ENCODE data around the gene DCAF11.

The DCAF11 gene

GRCh38 chr14:24071836-24072430 is 42.6 kb upstream of the DCAF11 start:
- Histone ChIP-seq H3K4me1 (ENCODE audit: insufficient read depth, low read length) (peaks cover 3% of the 10 kb centered on the region), H3K36me3 (ENCODE audit: insufficient read depth, low read length) (no peaks in the 10 kb centered on the region), H3K4me3 (ENCODE audit: low read depth in 1 of 2, low read length in 2 of 2) (no peak overlapping the region), H3K9me3 (ENCODE audit: low read length) (no peaks in the 10 kb centered on the region), H3K27ac (ENCODE audit: low read depth, low read length) (no peak overlapping the region), H3K9ac (ENCODE audit: low read length) (no peak overlapping the region), H3K27me3 (ENCODE audit: control insufficient read depth in 1 of 2, insufficient read depth in 2 of 2, low read length in 2 of 2) (peaks cover 0 to 6% of the 10 kb centered on the region in 2 donors)

GRCh38 chr14:24072436-24072835 is 42.1 kb upstream of the DCAF11 start:
- Histone ChIP-seq H3K27me3 (ENCODE audit: control insufficient read depth in 1 of 2, insufficient read depth in 2 of 2, low read length in 2 of 2) (peaks cover 0 to 9% of the 10 kb centered on the region in 2 donors), H3K9me3 (ENCODE audit: low read length) (no peaks in the 10 kb centered on the region), H3K36me3 (ENCODE audit: insufficient read depth, low read length) (no peaks in the 10 kb centered on the region), H3K4me3 (ENCODE audit: low read depth in 1 of 2, low read length in 2 of 2) (no peak overlapping the region), H3K9ac (ENCODE audit: low read length) (no peak overlapping the region), H3K4me1 (ENCODE audit: insufficient read depth, low read length) (peaks cover 3% of the 10 kb centered on the region), H3K27ac (ENCODE audit: low read depth, low read length) (no peak overlapping the region)

- Histone ChIP-seq H3K9ac (ENCODE audit: low read length) (no peak overlapping the region), H3K9me3 (ENCODE audit: low read length) (no peaks in the 10 kb centered on the region), H3K27me3 (ENCODE audit: control insufficient read depth in 1 of 2, insufficient read depth in 2 of 2, low read length in 2 of 2) (peaks cover 0 to 11% of the 10 kb centered on the region in 2 donors), H3K36me3 (ENCODE audit: insufficient read depth, low read length) (no peaks in the 10 kb centered on the region), H3K27ac (ENCODE audit: low read depth, low read length) (no peak overlapping the region), H3K4me3 (ENCODE audit: low read depth in 1 of 2, low read length in 2 of 2) (no peak overlapping the region), H3K4me1 (ENCODE audit: insufficient read depth, low read length) (peaks cover 3% of the 10 kb centered on the region)
Measured at GRCh38 chr14:24072881-24073877, 41.4 kb upstream of the DCAF11 start.

- Histone ChIP-seq H3K9ac (ENCODE audit: low read length) (no peak overlapping the region), H3K27me3 (ENCODE audit: control insufficient read depth in 1 of 2, insufficient read depth in 2 of 2, low read length in 2 of 2) (peaks cover 0 to 11% of the 10 kb centered on the region in 2 donors), H3K4me3 (ENCODE audit: low read depth in 1 of 2, low read length in 2 of 2) (no peak overlapping the region), H3K9me3 (ENCODE audit: low read length) (no peaks in the 10 kb centered on the region), H3K36me3 (ENCODE audit: insufficient read depth, low read length) (no peaks in the 10 kb centered on the region), H3K4me1 (ENCODE audit: insufficient read depth, low read length) (peaks cover 3% of the 10 kb centered on the region), H3K27ac (ENCODE audit: low read depth, low read length) (no peak overlapping the region)
Measured at GRCh38 chr14:24074625-24075484, 39.7 kb upstream of the DCAF11 start.

GRCh38 chr14:24075485-24076301 is 38.9 kb upstream of the DCAF11 start:
- no peak overlapping the region for H3K4me3 ChIP-seq (ENCODE audit: low read depth in 1 of 2, low read length in 2 of 2)

GRCh38 chr14:24076302-24076601 is 38.3 kb upstream of the DCAF11 start:
- Histone ChIP-seq H3K4me1 (ENCODE audit: insufficient read depth, low read length) (peaks cover 9% of the 10 kb centered on the region), H3K9me3 (ENCODE audit: low read length) (no peaks in the 10 kb centered on the region), H3K4me3 (ENCODE audit: low read depth in 1 of 2, low read length in 2 of 2) (no peak overlapping the region), H3K27ac (ENCODE audit: low read depth, low read length) (no peak overlapping the region), H3K9ac (ENCODE audit: low read length) (no peak overlapping the region), H3K36me3 (ENCODE audit: insufficient read depth, low read length) (no peaks in the 10 kb centered on the region), H3K27me3 (ENCODE audit: control insufficient read depth in 1 of 2, insufficient read depth in 2 of 2, low read length in 2 of 2) (peaks cover 0 to 11% of the 10 kb centered on the region in 2 donors)

More at GRCh38 chr14:24075485-24076301, 38.9 kb upstream of the DCAF11 start:
- H3K27me3 ChIP-seq (ENCODE audit: control insufficient read depth in 1 of 2, insufficient read depth in 2 of 2, low read length in 2 of 2), result peaks cover 0 to 11% of the 10 kb centered on the region in 2 donors
- peaks cover 6% of the 10 kb centered on the region for H3K4me1 ChIP-seq (ENCODE audit: insufficient read depth, low read length)
- no peak overlapping the region for H3K9ac ChIP-seq (ENCODE audit: low read length)
- no peaks in the 10 kb centered on the region for H3K36me3 ChIP-seq (ENCODE audit: insufficient read depth, low read length)
- no peaks in the 10 kb centered on the region for H3K9me3 ChIP-seq (ENCODE audit: low read length)
- H3K27ac ChIP-seq (ENCODE audit: low read depth, low read length), result no peak overlapping the region

GRCh38 chr14:24077086-24077485 is 37.5 kb upstream of the DCAF11 start:
- no peak overlapping the region for H3K9ac ChIP-seq (ENCODE audit: low read length)
- peaks cover 6% of the 10 kb centered on the region for H3K4me1 ChIP-seq (ENCODE audit: insufficient read depth, low read length)
- H3K4me3 ChIP-seq (ENCODE audit: low read depth in 1 of 2, low read length in 2 of 2), result no peak overlapping the region
- H3K36me3 ChIP-seq (ENCODE audit: insufficient read depth, low read length), result no peaks in the 10 kb centered on the region
- peaks cover 0 to 17% of the 10 kb centered on the region in 2 donors for H3K27me3 ChIP-seq (ENCODE audit: control insufficient read depth in 1 of 2, insufficient read depth in 2 of 2, low read length in 2 of 2)
- H3K27ac ChIP-seq (ENCODE audit: low read depth, low read length), result no peak overlapping the region
- no peaks in the 10 kb centered on the region for H3K9me3 ChIP-seq (ENCODE audit: low read length)

GRCh38 chr14:24078146-24078545 is 36.4 kb upstream of the DCAF11 start:
- Histone ChIP-seq H3K27ac (ENCODE audit: low read depth, low read length) (no peak overlapping the region), H3K9me3 (ENCODE audit: low read length) (no peaks in the 10 kb centered on the region), H3K4me3 (ENCODE audit: low read depth in 1 of 2, low read length in 2 of 2) (no peak overlapping the region), H3K27me3 (ENCODE audit: control insufficient read depth in 1 of 2, insufficient read depth in 2 of 2, low read length in 2 of 2) (peaks cover 0 to 15% of the 10 kb centered on the region in 2 donors), H3K4me1 (ENCODE audit: insufficient read depth, low read length) (peaks cover 6% of the 10 kb centered on the region), H3K9ac (ENCODE audit: low read length) (no peak overlapping the region), H3K36me3 (ENCODE audit: insufficient read depth, low read length) (no peaks in the 10 kb centered on the region)

- H3K4me1 ChIP-seq (ENCODE audit: insufficient read depth, low read length), result peaks cover 6% of the 10 kb centered on the region
- no peak overlapping the region for H3K4me3 ChIP-seq (ENCODE audit: low read depth in 1 of 2, low read length in 2 of 2)
- peaks cover 0 to 11% of the 10 kb centered on the region in 2 donors for H3K27me3 ChIP-seq (ENCODE audit: control insufficient read depth in 1 of 2, insufficient read depth in 2 of 2, low read length in 2 of 2)
- no peaks in the 10 kb centered on the region for H3K36me3 ChIP-seq (ENCODE audit: insufficient read depth, low read length)
- H3K27ac ChIP-seq (ENCODE audit: low read depth, low read length), result no peak overlapping the region
- no peak overlapping the region for H3K9ac ChIP-seq (ENCODE audit: low read length)
- H3K9me3 ChIP-seq (ENCODE audit: low read length), result no peaks in the 10 kb centered on the region
Measured at GRCh38 chr14:24079491-24080141, 35.0 kb upstream of the DCAF11 start.

GRCh38 chr14:24080142-24080530 is 34.4 kb upstream of the DCAF11 start:
- Histone ChIP-seq H3K4me1 (ENCODE audit: insufficient read depth, low read length) (peaks cover 6% of the 10 kb centered on the region), H3K27me3 (ENCODE audit: control insufficient read depth in 1 of 2, insufficient read depth in 2 of 2, low read length in 2 of 2) (peaks cover 0 to 11% of the 10 kb centered on the region in 2 donors), H3K36me3 (ENCODE audit: insufficient read depth, low read length) (no peaks in the 10 kb centered on the region), H3K4me3 (ENCODE audit: low read depth in 1 of 2, low read length in 2 of 2) (no peak overlapping the region), H3K9ac (ENCODE audit: low read length) (no peak overlapping the region), H3K9me3 (ENCODE audit: low read length) (no peaks in the 10 kb centered on the region), H3K27ac (ENCODE audit: low read depth, low read length) (no peak overlapping the region)

All from muscle layer of colon (tissue), 2 donors.